ENCODE measurements around the gene NDUFS3. TPM values are rescaled to one million over a fixed set of nuclear protein-coding genes. Genes with fewer than 3 reads are reported as not detected.

NDUFS3 gene
- polyA plus RNA-seq, 3 donors = 79.7 to 107 (median 104) TPM

DNA sequence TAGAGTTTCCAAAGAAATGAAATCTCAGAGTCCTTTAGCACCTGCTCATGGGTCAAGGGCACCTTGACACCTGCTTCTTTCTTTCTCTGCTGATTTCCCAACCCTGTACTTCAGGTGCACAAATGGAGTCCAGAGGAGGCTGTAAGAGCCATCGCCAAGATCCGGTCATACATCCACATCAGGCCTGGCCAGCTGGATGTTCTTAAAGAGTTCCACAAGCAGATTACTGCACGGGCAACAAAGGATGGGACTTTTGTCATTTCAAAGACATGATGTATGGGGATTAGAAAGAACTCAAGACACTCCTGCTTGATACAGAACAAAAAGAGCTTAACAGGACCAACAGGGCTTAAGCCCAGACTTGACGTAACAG lies 7.5 kb upstream of the NDUFS3 start:
- no peak overlapping the region for H3K27ac ChIP-seq (ENCODE audit: low read depth in 1 of 2, low read length in 2 of 2)
- Mint-ChIP-seq H3K4me1 (peaks cover 6% of the 10 kb centered on the region), H3K27ac (peak overlapping the region in 1 of 7 donors; percentile 54), H3K9me3 (no peaks in the 10 kb centered on the region), H3K36me3 (peaks cover 50 to 63% of the 10 kb centered on the region in 2 donors), H3K4me3 (no peak overlapping the region), H3K27me3 (ENCODE audit: low read depth in 3 of 3) (no peaks in the 10 kb centered on the region)
- H3K4me3 ChIP-seq (replicated peaks in 1 of 3; ENCODE audit: low read depth in 2 of 3, low read length in 3 of 3) = no peak overlapping the region
- no peak for DNase-seq
- 100% methylated on average over 1 of the region's 4 CpGs for WGBS (ENCODE audit: insufficient coverage)
- no peak overlapping the region for H3K9ac ChIP-seq (ENCODE audit: insufficient read depth, low read length, poor library complexity, severe bottlenecking)
- no peak overlapping the region for H3K4me2 ChIP-seq (replicated peaks; ENCODE audit: extremely low read depth, low read length, poor library complexity, severe bottlenecking)
- H2AFZ ChIP-seq (ENCODE audit: insufficient read depth, low read depth, low read length, poor library complexity, severe bottlenecking) = no peak overlapping the region
- H3K9me3 ChIP-seq (replicated peaks in 1 of 2; ENCODE audit: control insufficient read depth in 1 of 2, insufficient read depth in 1 of 2, low read length in 2 of 2) = no peaks in the 10 kb centered on the region
- H4K20me1 ChIP-seq (ENCODE audit: insufficient read depth, low read length) = peaks cover 12% of the 10 kb centered on the region
- H3K4me1 ChIP-seq (ENCODE audit: control insufficient read depth in 1 of 2, insufficient read depth in 2 of 2, low read length in 2 of 2) = peaks cover 6 to 9% of the 10 kb centered on the region in 2 donors
- H3K79me2 ChIP-seq (ENCODE audit: insufficient read depth, low read length) = peaks cover 78% of the 10 kb centered on the region
- peaks cover 51 to 64% of the 10 kb centered on the region in 2 donors for H3K36me3 ChIP-seq (replicated peaks in 1 of 2; ENCODE audit: control insufficient read depth in 1 of 2, insufficient read depth in 2 of 2, low read length in 2 of 2)
- intact Hi-C loops (cut with micrococcal nuclease) = loop anchor here in 1 of 2 donors (10.0 kb wide), 1 partner anchor 193 kb away; the partner anchor contains the start of gene FNBP4
- H3K27me3 ChIP-seq (ENCODE audit: control insufficient read depth in 2 of 2, insufficient read depth in 2 of 2, low read length in 2 of 2) = no peaks in the 10 kb centered on the region
- TF ChIP-seq, protein P1, sequence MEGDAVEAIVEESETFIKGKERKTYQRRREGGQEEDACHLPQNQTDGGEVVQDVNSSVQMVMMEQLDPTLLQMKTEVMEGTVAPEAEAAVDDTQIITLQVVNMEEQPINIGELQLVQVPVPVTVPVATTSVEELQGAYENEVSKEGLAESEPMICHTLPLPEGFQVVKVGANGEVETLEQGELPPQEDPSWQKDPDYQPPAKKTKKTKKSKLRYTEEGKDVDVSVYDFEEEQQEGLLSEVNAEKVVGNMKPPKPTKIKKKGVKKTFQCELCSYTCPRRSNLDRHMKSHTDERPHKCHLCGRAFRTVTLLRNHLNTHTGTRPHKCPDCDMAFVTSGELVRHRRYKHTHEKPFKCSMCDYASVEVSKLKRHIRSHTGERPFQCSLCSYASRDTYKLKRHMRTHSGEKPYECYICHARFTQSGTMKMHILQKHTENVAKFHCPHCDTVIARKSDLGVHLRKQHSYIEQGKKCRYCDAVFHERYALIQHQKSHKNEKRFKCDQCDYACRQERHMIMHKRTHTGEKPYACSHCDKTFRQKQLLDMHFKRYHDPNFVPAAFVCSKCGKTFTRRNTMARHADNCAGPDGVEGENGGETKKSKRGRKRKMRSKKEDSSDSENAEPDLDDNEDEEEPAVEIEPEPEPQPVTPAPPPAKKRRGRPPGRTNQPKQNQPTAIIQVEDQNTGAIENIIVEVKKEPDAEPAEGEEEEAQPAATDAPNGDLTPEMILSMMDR (IDR thresholded peaks at IDR 0.05) = no peak

DNA sequence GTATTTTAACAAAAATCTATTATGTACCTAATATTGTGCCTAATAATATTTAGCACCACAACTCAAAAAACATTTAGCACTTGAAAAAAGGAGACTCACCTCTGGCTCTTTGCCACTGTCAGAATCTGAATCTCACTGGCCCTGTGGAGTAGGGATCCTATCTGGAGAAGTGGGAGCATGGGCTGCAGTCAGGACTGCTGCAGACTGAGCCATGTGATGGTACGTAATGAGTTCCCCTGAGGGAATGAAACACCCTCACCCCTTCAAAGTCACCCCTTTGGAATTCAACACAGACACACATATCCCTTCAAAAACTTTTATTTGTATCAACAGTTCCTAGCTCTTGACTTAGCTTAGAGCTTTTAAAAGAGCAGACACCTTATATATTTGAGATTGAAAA lies 7.0 kb upstream of the NDUFS3 start:
- Histone ChIP-seq H3K27ac (ENCODE audit: low read depth in 1 of 2, low read length in 2 of 2) (no peak overlapping the region), H2AFZ (ENCODE audit: insufficient read depth, low read depth, low read length, poor library complexity, severe bottlenecking) (no peak overlapping the region), H3K79me2 (ENCODE audit: insufficient read depth, low read length) (peaks cover 78% of the 10 kb centered on the region), H3K36me3 (replicated peaks in 1 of 2; ENCODE audit: control insufficient read depth in 1 of 2, insufficient read depth in 2 of 2, low read length in 2 of 2) (peaks cover 51 to 64% of the 10 kb centered on the region in 2 donors), H4K20me1 (ENCODE audit: insufficient read depth, low read length) (peaks cover 12% of the 10 kb centered on the region), H3K9ac (ENCODE audit: insufficient read depth, low read length, poor library complexity, severe bottlenecking) (no peak overlapping the region), H3K4me2 (replicated peaks; ENCODE audit: extremely low read depth, low read length, poor library complexity, severe bottlenecking) (no peak overlapping the region), H3K4me1 (ENCODE audit: control insufficient read depth in 1 of 2, insufficient read depth in 2 of 2, low read length in 2 of 2) (peaks cover 2 to 3% of the 10 kb centered on the region in 2 donors), H3K4me3 (replicated peaks in 1 of 3; ENCODE audit: low read depth in 2 of 3, low read length in 3 of 3) (no peak overlapping the region), H3K9me3 (replicated peaks in 1 of 2; ENCODE audit: control insufficient read depth in 1 of 2, insufficient read depth in 1 of 2, low read length in 2 of 2) (no peaks in the 10 kb centered on the region), H3K27me3 (ENCODE audit: control insufficient read depth in 2 of 2, insufficient read depth in 2 of 2, low read length in 2 of 2) (no peaks in the 10 kb centered on the region)
- no peak for DNase-seq
- no peak overlapping the region for H3K4me3 Mint-ChIP-seq
- no CpG with 5 or more reads among the region's 1 CpG for WGBS (ENCODE audit: insufficient coverage)
- peaks cover under 1% of the 10 kb centered on the region for H3K4me1 Mint-ChIP-seq
- peak overlapping the region in 1 of 7 donors; percentile 28 for H3K27ac Mint-ChIP-seq
- intact Hi-C loops (cut with micrococcal nuclease) = loop anchor here in 1 of 2 donors (10.0 kb wide), 1 partner anchor 193 kb away; the partner anchor contains the start of gene FNBP4
- TF ChIP-seq, protein P1 (IDR thresholded peaks at IDR 0.05) = no peak
- peaks cover 51 to 66% of the 10 kb centered on the region in 2 donors for H3K36me3 Mint-ChIP-seq
- no peaks in the 10 kb centered on the region for H3K9me3 Mint-ChIP-seq
- no peaks in the 10 kb centered on the region for H3K27me3 Mint-ChIP-seq (ENCODE audit: low read depth in 3 of 3)

Data from CD14-positive monocyte (primary cell).